ENCODE measurements around the gene PDZD11.
"Not testable (repeated sequence)": the region's sequence is repeated elsewhere in the genome, so short reads cannot be mapped to it uniquely, and the experiment has no call there.

The PDZD11 gene, protein sequence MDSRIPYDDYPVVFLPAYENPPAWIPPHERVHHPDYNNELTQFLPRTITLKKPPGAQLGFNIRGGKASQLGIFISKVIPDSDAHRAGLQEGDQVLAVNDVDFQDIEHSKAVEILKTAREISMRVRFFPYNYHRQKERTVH

DNA sequence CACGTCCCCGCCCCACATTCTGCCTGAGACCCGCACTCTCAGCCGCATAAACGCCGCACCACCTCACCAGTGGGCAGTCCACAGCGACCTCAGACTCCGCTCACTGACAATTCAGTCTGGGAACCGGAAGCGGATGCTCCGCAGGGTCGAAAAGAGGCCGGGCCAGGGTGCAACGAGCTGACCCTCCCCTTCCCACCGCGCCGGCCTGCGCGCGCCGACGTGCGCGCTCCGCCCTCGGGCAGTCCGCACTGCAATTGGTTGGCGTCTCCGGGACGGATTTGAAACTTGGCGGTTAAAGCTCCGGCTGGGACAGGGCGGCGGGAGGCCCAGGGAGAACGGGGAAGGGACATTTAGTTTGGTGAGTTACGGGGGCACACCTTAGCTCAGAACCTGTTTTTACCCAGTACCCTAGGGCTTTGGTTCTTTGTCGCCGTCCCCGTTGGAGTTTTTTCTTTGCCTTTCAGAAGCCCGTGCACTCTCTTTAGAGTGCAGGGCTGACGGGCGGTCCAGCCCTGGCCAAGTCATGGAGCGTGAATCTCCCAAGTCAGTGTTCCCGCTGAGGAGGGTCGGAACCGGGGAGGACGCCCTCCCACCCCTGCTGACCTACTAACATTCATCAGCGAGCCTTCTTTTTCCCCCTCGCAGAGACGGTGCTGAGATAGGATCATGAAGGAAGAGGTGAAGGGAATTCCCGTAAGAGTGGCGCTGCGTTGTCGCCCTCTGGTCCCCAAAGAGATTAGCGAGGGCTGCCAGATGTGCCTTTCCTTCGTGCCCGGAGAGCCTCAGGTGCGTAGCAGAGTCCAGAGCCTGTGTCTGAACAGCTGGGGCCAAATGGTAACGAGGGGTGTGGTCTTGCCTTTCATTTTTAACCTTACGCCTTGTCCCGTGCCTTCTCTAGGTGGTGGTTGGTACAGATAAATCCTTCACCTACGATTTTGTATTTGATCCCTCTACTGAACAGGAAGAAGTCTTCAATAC lies at the start of gene PDZD11, which contains the start of gene KIF4A:
TSS of gene PDZD11 (minus strand) at position 135 of the 978 bp plus-strand sequence. CDS start 586 bp downstream, outside the sequence.
TSS of gene KIF4A (plus strand) at position 312 of the 978 bp plus-strand sequence. CDS start at position 667, 355 bp downstream.
- DNase-seq = peak; percentile 75

DNA sequence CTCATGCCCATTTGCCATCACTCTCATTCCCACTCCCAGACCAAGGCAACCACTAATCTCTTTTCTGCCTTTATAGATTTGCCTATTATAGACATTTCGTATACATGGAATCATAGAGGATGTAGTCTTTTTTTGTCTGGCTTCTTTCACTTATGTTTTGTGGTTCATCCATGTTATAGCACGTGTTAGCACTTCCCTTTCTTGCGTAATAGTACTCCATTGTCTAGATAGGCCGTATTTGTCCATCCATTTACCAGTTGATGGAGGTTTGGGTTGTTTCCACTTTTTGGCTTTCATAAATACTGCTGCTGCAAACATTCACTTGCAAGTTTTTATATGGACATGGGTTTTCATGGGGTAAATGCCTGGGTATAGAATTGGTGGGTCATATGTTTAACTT lies 48.6 kb upstream of the PDZD11 start:
- DNase-seq = no peak

DNA sequence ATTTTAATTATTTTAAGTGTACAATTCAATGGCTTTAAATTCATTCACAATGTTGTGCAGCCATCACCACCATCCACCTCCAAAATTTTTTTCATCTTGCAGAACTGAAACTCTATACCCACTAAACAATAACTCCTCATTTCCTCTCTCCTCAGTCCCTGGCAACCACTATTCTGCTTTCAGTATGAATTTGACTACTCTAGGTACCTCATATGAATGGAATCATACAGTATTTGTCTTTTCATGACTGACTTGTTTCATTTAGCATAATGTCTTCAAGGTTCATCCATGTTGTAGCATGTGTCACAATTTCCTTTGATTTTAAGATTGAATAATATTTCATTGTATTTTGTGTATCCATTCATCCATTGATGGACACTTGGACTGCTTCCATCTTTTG lies 47.0 kb upstream of the PDZD11 start:
- no peak for DNase-seq

DNA sequence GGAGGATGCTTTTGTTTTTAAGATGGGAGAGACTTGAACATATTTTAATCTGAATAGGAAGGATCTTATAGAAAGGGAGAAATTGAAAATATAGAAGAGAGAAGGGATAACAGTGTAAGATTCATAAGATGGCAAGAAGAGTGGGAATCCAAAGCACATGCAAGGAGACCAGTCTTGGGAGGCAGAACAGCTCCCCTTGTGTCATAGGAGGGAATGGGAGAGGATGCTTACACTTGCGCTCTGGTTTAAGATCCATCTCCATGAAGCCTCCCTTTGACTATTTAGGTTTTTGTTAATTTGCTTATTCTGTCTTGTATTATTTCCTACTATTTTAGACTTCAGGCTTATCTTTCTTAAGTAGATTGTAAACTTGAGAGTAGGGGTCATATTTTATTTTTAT lies 42.9 kb upstream of the PDZD11 start:
- no peak for DNase-seq

DNA sequence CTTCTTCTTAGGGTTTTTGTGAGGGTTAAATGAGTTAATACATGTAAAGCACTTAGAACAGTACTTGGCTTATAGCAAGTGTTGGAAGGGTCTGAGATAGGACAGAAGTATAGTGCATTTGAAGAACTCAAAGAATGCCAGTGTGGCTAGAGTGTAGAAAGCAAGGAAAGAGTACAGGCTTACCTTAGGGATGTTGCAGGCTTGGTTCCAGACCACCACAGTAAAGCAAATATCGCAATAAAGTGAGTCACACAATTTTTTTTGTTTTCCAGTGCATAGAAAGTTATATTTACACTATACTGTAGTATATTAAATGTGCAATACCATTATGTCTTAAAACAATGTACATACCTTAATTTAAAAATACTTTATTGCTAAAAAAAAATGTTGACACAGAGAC lies 41.4 kb upstream of the PDZD11 start:
- DNase-seq = no peak

DNA sequence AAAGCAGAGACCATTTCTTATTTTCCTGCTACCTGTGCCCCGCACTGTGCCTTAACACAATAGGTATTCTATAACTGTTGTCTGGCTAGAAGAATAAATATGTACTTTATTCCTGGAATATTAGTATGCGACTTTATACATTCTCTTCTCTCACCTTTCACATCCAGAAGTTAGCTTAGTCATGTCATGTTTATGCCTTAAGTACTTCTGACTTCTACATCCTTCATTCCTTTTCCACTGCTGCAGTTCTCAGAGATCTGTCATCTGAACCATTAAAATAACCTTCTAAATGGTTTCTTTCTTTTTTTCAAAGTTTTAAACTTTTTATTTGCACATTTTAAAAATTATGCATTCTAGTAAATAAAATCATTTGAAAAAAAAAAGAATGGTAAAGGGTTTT lies 34.6 kb upstream of the PDZD11 start:
- no peak for DNase-seq

DNA sequence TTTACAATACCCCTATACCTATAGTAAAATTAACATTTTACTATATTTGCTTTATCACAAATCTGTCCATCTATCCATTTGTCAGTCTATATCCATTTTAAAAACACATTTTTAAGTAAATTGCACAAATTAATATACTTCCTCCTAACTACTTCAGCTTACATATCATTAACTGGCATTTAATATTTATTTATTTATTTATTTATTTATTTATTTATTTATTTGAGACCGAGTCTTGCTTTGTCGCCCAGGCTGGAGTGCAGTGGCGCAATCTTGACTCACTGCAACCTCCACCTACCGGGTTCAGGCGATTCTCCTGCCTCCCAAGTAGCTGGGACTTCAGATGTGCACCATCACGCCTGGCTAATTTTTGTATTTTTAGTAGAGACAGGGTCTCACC lies 33.9 kb upstream of the PDZD11 start:
- DNase-seq = not testable (repeated sequence)

DNA sequence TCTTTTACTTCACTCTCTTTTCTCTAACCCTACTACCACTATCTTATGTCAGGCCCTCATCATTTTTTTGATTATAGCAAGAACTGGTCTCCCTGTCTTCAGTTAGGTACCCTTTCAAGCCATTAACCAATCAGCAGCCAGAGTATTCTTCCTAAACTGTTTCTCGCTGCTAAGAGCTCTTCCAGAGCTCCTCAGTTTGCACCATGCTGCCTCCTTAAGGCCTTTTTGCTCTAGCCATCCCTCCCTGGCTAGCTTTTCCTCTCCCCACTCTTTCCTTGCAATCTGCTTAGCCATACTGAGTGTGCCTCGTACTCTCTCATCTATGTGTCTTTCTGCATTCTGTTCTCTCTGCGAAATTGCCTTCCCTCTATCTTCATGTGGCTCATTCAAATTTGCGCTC lies 33.1 kb upstream of the PDZD11 start:
- no peak for DNase-seq

DNA sequence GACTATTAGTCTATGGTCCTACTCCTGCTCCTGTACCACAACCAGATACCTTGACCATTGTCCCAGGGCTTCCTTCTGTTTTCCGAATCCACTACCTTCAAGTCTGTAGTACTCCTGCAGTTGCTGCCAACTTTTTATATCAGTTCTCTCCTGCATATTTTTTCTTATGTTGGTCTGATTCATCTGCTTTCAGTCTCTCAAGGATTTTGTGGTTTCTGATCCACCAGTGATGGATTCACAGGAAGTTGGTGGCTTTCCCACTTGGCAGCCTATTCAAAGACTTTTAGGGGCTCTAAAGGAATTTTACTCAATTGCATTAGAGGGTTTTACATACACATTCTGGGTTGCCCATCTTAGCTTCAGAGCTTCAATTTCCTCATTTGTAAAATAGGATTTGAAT lies 23.8 kb upstream of the PDZD11 start:
- DNase-seq = no peak

DNA sequence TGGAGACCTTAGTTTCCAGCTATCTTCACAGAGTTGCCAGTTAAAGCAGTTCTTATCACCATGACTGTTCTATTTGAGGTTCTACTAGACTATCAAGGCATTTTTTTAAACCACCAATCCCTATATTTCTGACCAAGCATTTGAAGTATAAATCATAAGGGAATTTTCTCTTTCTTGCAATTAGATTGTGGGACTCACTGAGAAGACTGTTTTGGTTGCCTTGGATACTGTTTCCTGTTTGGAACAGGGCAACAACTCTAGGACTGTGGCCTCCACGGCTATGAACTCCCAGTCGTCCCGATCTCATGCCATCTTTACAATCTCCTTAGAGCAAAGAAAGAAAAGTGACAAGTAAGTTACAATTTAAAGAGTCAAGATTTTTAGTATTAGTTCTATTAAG lies 12.0 kb upstream of the PDZD11 start:
- no peak for DNase-seq

DNA sequence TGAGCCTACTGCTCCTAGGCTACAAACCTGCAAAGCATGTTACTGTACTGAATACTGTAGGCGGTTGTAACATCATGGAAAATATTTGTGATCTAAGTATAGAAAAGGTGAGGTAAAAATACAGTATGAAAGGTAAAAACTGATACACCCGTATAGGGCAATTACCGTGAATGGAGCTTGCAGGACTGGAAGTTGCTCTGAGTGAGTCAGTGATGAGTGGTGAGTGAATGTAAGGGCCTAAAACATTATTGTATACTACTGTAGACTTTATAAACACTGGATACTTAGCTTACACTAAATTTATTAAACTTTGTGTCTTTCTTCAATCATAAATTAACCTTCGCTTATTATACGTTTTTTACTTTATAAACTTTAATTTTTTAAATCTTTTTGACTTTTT lies 3.9 kb upstream of the PDZD11 start:
- no peak for DNase-seq

DNA sequence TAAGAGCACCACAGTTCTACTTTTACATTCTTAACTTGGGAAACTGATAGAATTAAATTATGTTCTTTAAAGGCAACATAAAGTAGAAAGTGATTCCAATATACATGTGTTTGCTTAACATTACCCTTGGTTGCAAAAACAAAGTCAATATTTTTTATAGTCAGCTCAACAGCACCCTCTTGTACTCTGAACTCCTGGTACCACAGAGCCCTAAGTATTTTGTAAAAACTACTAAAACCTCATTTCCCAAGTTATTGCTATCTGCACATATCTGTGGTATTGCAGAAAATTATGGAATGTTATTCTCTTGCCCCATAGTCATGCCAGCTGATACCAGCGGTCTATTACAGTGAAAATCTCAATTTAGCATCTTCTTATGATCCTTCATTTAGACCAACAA lies 3.1 kb upstream of the PDZD11 start:
- DNase-seq = no peak

DNA sequence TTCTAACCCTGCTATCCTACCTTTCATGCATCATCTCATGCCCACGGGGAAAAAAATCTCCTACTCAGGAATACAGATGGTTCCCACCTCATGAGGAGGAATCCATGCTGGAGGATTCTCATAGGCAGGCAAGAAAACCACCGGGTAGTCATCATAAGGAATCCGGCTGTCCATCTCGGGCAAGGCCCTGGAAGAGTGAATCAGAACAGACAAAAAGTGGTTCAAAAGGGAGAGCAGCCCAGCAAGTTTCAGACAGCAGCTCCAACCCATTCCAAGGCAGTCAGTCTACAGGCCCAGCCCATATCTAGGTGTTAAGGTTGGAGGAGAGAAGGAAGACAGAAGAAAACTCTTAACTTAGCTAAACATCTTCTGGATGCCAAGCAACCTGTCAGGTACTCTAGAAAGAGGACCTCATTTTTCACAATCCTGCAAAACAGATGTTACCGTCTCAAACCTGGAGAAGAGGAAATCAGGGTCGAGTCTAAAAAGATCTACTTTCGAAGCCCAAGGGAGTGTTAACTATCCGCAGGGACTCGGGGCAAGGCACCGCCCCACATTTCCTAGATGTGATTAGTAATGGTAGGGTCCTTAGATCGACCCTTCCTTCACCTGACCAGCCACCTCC lies 447 bp downstream of the PDZD11 start:
- no peak for DNase-seq

DNA sequence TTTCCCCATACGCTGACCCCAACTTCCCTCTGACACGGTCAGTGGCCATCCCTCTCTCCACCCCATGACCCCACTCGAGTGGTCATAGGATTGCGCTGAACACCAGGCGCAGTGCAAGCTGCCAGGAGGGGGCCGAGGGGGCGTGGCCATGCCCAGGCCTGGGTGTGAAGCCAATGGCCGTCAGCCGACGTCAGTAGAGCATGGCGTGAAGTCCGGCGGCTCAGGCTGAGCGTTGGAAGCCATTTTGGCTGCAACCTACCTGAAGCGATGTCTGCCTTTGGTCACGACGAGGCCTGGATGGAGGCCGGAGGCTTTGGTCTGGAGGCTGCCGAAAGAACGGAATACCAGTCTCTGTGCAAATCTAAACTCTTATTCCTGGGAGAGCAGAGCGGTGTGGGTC lies 7.8 kb downstream of the PDZD11 start, which contains the start of gene RAB41:
TSS of gene RAB41 (plus strand) at position 222 of the 400 bp plus-strand sequence. CDS start at position 268, 46 bp downstream.
- no peak for DNase-seq

DNA sequence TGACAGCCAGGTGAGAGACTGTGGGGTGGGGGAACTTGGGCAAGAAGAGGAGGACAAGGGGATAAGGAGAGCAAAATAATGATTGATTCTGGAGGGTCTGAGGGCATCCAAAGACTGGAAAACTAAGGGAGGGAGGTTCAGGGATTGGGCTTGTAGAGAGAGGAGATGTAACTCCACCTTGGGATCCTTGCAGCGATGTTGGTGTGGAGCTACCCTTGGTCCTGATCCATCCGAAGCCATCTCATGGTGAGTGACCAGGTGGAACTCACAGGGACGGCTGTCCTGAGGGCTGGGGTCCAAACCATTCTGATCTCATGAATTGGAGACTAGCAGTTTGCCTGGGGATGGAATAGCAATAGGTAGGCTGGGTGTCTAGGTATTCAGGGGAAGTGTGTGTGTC lies 9.2 kb downstream of the PDZD11 start:
- no peak for DNase-seq

DNA sequence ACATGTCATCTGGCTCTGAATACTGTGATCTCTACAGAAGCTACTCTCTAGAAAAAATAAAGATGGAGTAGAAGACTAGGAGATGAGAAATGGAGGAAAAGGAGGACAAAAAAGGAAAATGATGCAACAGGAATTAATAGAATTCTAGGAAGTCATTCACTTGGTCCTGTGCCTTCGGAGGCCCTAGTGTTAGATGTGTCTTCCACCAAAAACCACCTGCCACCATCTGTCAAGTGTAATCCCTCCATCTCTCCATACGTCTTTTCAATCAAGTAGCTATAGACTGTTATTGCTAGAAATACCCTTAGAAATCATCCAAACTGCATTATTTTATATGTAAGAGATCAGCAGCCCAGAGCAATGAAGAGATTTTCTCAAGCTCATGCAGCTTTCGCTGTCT lies 10.6 kb downstream of the PDZD11 start:
- no peak for DNase-seq

DNA sequence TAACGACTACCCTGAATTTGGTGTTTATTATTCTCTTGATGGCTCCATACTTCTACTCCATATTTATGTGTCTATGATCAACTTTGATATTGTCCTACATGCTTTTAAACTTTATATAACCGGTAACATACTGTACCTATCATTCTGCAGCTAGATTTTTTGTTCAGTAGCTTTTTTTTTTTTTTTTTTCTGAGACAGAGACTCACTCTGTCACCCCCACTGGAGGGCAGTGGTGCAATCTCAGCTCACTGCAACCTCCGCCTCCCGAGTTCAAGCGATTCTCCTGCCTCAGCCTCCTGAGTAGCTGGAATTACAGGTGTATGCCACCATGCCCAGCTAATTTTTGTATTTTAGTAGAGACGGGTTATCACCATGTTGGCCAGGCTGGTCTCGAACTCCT lies 15.7 kb downstream of the PDZD11 start:
- not testable (repeated sequence) for DNase-seq

DNA sequence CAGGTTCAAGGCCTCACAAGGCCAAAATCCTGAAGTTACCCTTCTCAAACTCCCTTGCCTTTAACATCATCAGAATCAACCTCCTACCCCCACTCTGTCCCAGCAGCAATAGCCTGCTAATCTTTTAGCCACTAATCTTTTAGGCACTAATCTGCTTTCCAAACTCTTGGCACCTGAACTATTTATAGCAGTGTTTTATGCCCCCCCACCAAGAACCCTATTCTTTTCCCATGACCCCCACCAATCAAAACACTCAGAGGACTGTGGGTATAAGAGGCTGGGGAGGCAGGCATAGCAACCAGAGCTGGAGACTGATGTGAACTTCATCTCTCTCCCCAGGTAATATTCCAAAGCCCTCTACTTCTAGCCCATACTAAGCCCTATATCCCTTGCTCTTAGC lies 21.7 kb downstream of the PDZD11 start, which contains the start of gene ARR3:
TSS of gene ARR3 (plus strand) at position 301 of the 400 bp plus-strand sequence. CDS start 1,052 bp downstream, outside the sequence.
- no peak for DNase-seq

DNA sequence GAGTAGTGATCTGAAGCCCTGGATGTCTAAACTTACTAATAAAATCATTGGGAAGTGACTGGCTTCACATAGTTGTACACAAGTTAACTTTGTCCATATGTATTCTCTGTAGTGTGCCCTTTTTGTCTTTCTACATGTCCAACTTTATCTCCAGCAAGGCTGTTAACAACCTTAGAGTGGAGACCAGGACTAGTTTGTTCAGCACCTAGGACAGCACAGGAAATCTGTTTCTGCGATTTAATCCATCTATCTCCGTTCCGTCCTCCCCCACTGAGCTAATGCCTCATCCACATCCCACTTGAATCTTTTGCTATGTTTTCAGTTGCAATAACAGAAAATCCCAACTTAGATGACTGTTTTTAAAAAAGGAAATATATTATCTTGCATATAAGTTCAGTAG lies 24.9 kb downstream of the PDZD11 start:
- DNase-seq = no peak

DNA sequence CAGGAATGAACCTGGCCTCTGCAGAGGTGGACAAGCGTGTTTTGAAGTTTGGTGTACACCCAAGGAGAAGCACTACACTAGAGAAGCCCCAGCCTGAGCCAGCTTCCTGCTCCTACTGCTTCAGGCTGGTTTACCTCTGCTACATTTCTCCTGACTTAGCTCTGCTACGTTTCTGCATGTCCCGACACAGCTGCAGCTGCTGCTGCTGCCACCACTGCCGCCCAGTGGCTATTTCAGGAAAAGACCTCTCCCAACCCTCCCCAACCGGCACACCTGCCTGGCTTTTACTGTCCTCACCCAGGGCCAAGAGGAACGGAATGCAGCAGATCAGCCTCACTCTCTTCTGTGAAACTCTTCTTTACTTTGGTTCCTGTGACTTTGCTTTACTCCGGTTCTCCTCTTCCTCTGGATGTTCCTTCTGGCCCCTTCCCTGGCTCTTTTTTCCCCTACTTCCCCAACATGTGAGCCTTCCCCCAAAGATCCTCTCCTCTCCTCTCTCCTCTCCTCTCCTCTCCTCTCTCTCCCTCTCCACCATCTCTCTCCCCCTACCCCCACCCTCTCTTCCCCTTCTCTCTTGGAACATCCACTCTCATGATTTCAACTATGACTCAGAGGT lies 26.7 kb downstream of the PDZD11 start:
- peak; percentile 26 for DNase-seq

DNA sequence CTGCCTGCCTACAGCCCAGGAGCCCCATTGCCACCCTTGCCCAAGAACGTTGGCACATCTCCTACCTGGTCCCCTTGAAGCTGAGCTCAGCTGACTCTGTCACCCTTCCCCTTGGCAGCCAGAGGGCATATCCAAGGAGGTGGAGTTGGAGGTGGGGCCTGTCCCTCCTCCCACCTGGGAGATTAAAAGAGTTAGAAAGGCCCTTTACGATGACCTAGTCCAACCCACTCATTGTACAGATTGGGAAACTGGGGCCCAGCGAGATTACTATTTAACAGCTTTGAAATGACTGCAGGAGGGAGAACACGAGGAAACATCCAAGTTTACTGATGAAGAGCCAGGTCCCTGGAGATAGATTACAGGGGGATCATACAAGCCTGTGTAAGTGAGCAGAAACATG lies 29.6 kb downstream of the PDZD11 start, which contains the start of gene P2RY4:
TSS of gene P2RY4 (minus strand) at position 101 of the 400 bp plus-strand sequence. CDS start 580 bp downstream, outside the sequence.
- no peak for DNase-seq

DNA sequence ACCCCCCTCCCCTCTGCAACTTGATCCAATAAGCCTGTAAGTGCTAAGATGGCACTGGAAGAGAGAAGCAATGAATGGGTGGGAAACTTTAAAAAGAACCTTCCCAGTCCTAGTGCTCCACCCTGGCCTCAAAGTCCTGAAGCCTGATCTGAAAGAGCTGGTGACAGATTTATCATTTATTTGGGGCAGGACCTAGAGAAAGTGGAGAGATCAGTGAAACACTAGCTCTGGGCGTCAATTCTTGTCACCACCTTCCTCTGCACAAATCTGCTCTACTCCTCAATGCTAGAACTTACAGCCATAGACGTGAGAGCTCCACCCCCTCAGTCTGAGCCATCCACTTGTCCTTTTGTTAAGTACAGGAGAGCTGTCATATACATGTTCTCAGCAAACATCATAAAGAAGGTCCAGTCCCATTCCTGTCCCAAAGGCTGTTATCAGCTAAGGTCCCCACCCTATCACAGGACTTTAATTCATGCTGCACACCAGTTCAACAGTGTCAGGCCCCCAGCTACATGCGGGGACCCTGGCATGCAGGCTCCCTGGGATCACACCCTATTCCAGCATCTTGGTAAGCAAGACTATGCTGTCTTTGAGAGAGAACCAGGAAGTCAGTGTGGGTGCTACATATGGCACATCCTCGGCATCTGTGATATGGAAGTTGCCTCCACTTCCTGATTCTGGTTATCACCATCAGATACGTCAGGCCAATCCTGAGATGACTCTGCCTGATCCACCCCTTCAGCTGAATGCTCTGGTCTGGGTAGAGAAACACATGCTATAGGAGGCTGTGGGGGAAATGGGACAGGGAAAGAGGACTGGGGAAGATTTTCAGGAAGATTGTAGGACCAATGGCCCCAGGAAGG lies 32.1 kb downstream of the PDZD11 start:
- no peak for DNase-seq

All from CD4-positive, alpha-beta T cell treated with Interleukin-6 for 4 hours (primary cell).